GM10266 (cell line): ENCODE measurements around the gene MRPL21.

Source experiments
- DNase-seq: peaks from one replicate; pipeline ENCODE4 v3.0.0; 2012; ENCODE audit errors: extremely low spot score
- CTCF ChIP-seq: IDR thresholded peaks from 2 replicates; pipeline ENCODE4 v1.5.1; 2012; ENCODE audit warnings: mild to moderate bottlenecking, low read depth; ENCODE audit not compliant: control insufficient read depth, insufficient read depth; ENCODE audit errors: missing control alignments

MRPL21 gene

GRCh38 chr11:68844801-68845200 lies 58.8 kb downstream of the MRPL21 start:
- DNase-seq: no peak
- no peak for TF ChIP-seq CTCF

- no peak for DNase-seq
- TF ChIP-seq CTCF: no peak
These were observed 59.3 kb downstream of the MRPL21 start for GRCh38 chr11:68844376-68844775.

GRCh38 chr11:68843703-68844312 lies 59.8 kb downstream of the MRPL21 start:
- peak; percentile 91 for TF ChIP-seq CTCF
- peak; percentile 87 for DNase-seq

- peak; percentile 69 for DNase-seq
- no peak for TF ChIP-seq CTCF
These were observed 60.5 kb downstream of the MRPL21 start for GRCh38 chr11:68843052-68843561.

GRCh38 chr11:68842427-68843051 lies 61.1 kb downstream of the MRPL21 start:
- no peak for TF ChIP-seq CTCF
- no peak for DNase-seq

- no peak for TF ChIP-seq CTCF
These were observed 61.8 kb downstream of the MRPL21 start, which contains the start of gene CPT1A for GRCh38 chr11:68841718-68842426. CPT1A (minus strand) TSS chr11:68841916; CDS start chr11:68815474, 26,442 bp downstream.

More at GRCh38 chr11:68841718-68842426, 61.8 kb downstream of the MRPL21 start, which contains the start of gene CPT1A:
- peak; percentile 93 for DNase-seq
